Measurements from ENCODE around the gene IL25. TPM values are rescaled to one million over a fixed set of nuclear protein-coding genes. Genes with fewer than 3 reads are reported as not detected.

IL25 gene
- polyA plus RNA-seq, 1 donor (not counting 4 experiments of a cell fraction or from before 2014, with no cell fraction given), result not detected

- Histone ChIP-seq H3K9me3 (ENCODE audit: control insufficient read depth, low read depth, low read length) (no peaks in the 10 kb centered on the region), H3K4me2 (ENCODE audit: control insufficient read depth, extremely low read depth, insufficient read depth, low read depth, low read length) (no peak overlapping the region), H3K27ac (ENCODE audit: control insufficient read depth, insufficient read depth, low read length) (no peak overlapping the region), H3K36me3 (ENCODE audit: control insufficient read depth in 2 of 2, extremely low read depth in 1 of 2, insufficient read depth in 2 of 2, low read length in 2 of 2) (no peaks in the 10 kb centered on the region), H2AFZ (ENCODE audit: control insufficient read depth, low read length) (no peak overlapping the region), H3K9me1 (ENCODE audit: control insufficient read depth, extremely low read depth, insufficient read depth, low read length) (no peaks in the 10 kb centered on the region), H3K9ac (ENCODE audit: control insufficient read depth, extremely low read depth, insufficient read depth, low read length) (no peak overlapping the region), H3K79me2 (ENCODE audit: control insufficient read depth, insufficient read depth, low read length) (no peaks in the 10 kb centered on the region), H4K20me1 (ENCODE audit: control insufficient read depth, extremely low read depth, insufficient read depth, low read length) (no peaks in the 10 kb centered on the region), H3K4me3 (ENCODE audit: control insufficient read depth in 2 of 3, extremely low read depth in 1 of 3, insufficient read depth in 2 of 3, low read depth in 1 of 3, low read length in 3 of 3) (no peak overlapping the region), H3K4me1 (ENCODE audit: control insufficient read depth, extremely low read depth, insufficient read depth, low read length) (no peaks in the 10 kb centered on the region), H3K27me3 (ENCODE audit: control insufficient read depth, extremely low read depth, insufficient read depth, low read length) (peaks cover 12% of the 10 kb centered on the region)
- FAIRE-seq (no peak), DNase-seq (ENCODE audit: low read depth, low spot score) (no peak)
- TF ChIP-seq EZH2 (IDR thresholded peaks at IDR 0.05; ENCODE audit: low read length) (no peak), CTCF (optimal IDR thresholded peaks at IDR 0.05 in 1 of 3, IDR thresholded peaks at IDR 0.05 in 1 of 3, conservative IDR thresholded peaks at IDR 0.05 in 1 of 3; ENCODE audit: extremely low read depth in 1 of 3, insufficient read depth in 2 of 3, low read length in 3 of 3) (no peak)
- dilution Hi-C loops (cut with MboI; ENCODE audit: extremely low pct_ligation_motif_present, low sequenced_read_pairs), result no loop called here
Observed at GRCh38 chr14:23406725-23407355, 34.2 kb downstream of the IL25 start.

GRCh38 chr14:23407516-23408306 is 35.1 kb downstream of the IL25 start, which contains the start of gene MYH6:
Gene MYH6 (minus strand): TSS chr14:23408273. CDS start chr14:23407223, 1,050 bp downstream.
- Histone ChIP-seq H3K9me1 (ENCODE audit: control insufficient read depth, extremely low read depth, insufficient read depth, low read length) (no peaks in the 10 kb centered on the region), H3K36me3 (ENCODE audit: control insufficient read depth in 2 of 2, extremely low read depth in 1 of 2, insufficient read depth in 2 of 2, low read length in 2 of 2) (no peaks in the 10 kb centered on the region), H3K4me1 (ENCODE audit: control insufficient read depth, extremely low read depth, insufficient read depth, low read length) (no peaks in the 10 kb centered on the region), H3K27ac (ENCODE audit: control insufficient read depth, insufficient read depth, low read length) (no peak within 1 kb of the TSS), H3K4me2 (ENCODE audit: control insufficient read depth, extremely low read depth, insufficient read depth, low read depth, low read length) (no peak within 1 kb of the TSS), H3K4me3 (ENCODE audit: control insufficient read depth in 2 of 3, extremely low read depth in 1 of 3, insufficient read depth in 2 of 3, low read depth in 1 of 3, low read length in 3 of 3) (no peak within 1 kb of the TSS), H3K79me2 (ENCODE audit: control insufficient read depth, insufficient read depth, low read length) (no peaks in the 10 kb centered on the region), H2AFZ (ENCODE audit: control insufficient read depth, low read length) (no peak within 1 kb of the TSS), H3K9me3 (ENCODE audit: control insufficient read depth, low read depth, low read length) (no peaks in the 10 kb centered on the region), H4K20me1 (ENCODE audit: control insufficient read depth, extremely low read depth, insufficient read depth, low read length) (no peaks in the 10 kb centered on the region), H3K27me3 (ENCODE audit: control insufficient read depth, extremely low read depth, insufficient read depth, low read length) (peaks cover 12% of the 10 kb centered on the region), H3K9ac (ENCODE audit: control insufficient read depth, extremely low read depth, insufficient read depth, low read length) (no peak within 1 kb of the TSS)
- TF ChIP-seq EZH2 (IDR thresholded peaks at IDR 0.05; ENCODE audit: low read length) (no peak), CTCF (optimal IDR thresholded peaks at IDR 0.05 in 1 of 3, IDR thresholded peaks at IDR 0.05 in 1 of 3, conservative IDR thresholded peaks at IDR 0.05 in 1 of 3; ENCODE audit: extremely low read depth in 1 of 3, insufficient read depth in 2 of 3, low read length in 3 of 3) (no peak)
- FAIRE-seq (no peak), DNase-seq (ENCODE audit: low read depth, low spot score) (no peak)
- dilution Hi-C loops (cut with MboI; ENCODE audit: extremely low pct_ligation_motif_present, low sequenced_read_pairs), result no loop called here
